ENCODE measurements around the gene FBN3.

GRCh38 chr19:8174706-8175105, 25.3 kb upstream of the FBN3 start:
- TF ChIP-seq CTCF (conservative IDR thresholded peaks at IDR 0.05 in 1 of 2, IDR thresholded peaks at IDR 0.05 in 1 of 2; ENCODE audit: extremely low read depth in 1 of 2, insufficient read depth in 1 of 2, low read depth in 1 of 2, low read length in 2 of 2): no peak
- no peak for TF ChIP-seq EZH2 (IDR thresholded peaks at IDR 0.05; ENCODE audit: borderline replicate concordance, low read length)

All from mammary epithelial cell (primary cell).